ENCODE measurements around the gene SART3.
"Not testable (repeated sequence)": the region's sequence is repeated elsewhere in the genome, so short reads cannot be mapped to it uniquely, and the experiment has no call there.

SART3 gene

DNA sequence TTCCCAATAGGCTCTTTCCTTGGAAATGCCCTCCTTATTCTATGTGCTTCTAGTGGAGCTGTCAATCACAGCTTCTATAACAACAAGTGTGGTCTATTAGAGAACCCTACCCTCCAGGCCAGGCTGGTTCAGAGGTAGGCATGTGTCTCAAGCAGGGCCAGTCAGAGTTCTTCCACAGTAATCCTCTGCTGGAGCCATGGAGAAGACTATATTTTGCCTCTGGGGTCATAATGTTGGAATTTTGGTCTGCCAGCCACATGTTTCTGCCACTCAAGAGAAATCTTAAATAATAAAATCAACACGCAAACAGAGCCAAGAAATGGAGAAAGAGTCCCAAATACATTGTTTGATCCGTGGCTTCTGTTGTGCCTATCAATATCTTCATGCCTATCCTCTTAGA is 69.7 kb downstream of the SART3 start:
- no peak overlapping the region for H3K4me3 ChIP-seq (ENCODE audit: low read depth, low read length)
- H3K23ac ChIP-seq (ENCODE audit: low read length) = no peak overlapping the region
- no peak overlapping the region for H2BK12ac ChIP-seq (ENCODE audit: low read length)
- H2AFZ ChIP-seq (ENCODE audit: insufficient read depth, low read length, poor library complexity) = no peak overlapping the region
- no peaks in the 10 kb centered on the region for H3K79me2 ChIP-seq (ENCODE audit: control insufficient read depth, insufficient read depth, low read length, poor library complexity)
- H3K4me1 ChIP-seq (ENCODE audit: control insufficient read depth in 1 of 2, insufficient read depth in 2 of 2, low read length in 2 of 2) = no peaks in the 10 kb centered on the region
- no peak overlapping the region for H4K91ac ChIP-seq (ENCODE audit: low read depth, low read length)
- H2BK5ac ChIP-seq (ENCODE audit: low read depth, low read length, poor library complexity) = no peak overlapping the region
- no peaks in the 10 kb centered on the region for H3K9me3 ChIP-seq (ENCODE audit: insufficient read depth, low read depth, low read length)
- H3K4me2 ChIP-seq (ENCODE audit: low read length) = no peak overlapping the region
- H4K12ac ChIP-seq (ENCODE audit: low read depth, low read length) = no peak overlapping the region
- no peak overlapping the region for H2AK5ac ChIP-seq (ENCODE audit: low read length)
- H4K8ac ChIP-seq (ENCODE audit: low read depth, low read length) = no peak overlapping the region
- no peaks in the 10 kb centered on the region for H3K36me3 ChIP-seq (ENCODE audit: control insufficient read depth in 1 of 2, insufficient read depth in 2 of 2, low read length in 2 of 2)
- no peak overlapping the region for H3K14ac ChIP-seq (ENCODE audit: low read length)
- H3K9ac ChIP-seq (ENCODE audit: low read length) = no peak overlapping the region
- no peak overlapping the region for H3K4ac ChIP-seq (ENCODE audit: low read depth, low read length)
- no peak overlapping the region for H3K18ac ChIP-seq (ENCODE audit: low read length)
- DNase-seq = no peak
- no peak overlapping the region for H2BK120ac ChIP-seq (ENCODE audit: insufficient read depth, low read length, poor library complexity)
- peaks cover under 1% of the 10 kb centered on the region for H3K27me3 ChIP-seq (ENCODE audit: insufficient read depth, low read length)
- WGBS (ENCODE audit: extremely low coverage, insufficient coverage, insufficient read length) = no CpG with 5 or more reads among the region's 2 CpGs
- H3K79me1 ChIP-seq (ENCODE audit: low read length) = no peaks in the 10 kb centered on the region
- H3K27ac ChIP-seq (ENCODE audit: low read depth, low read length) = no peak overlapping the region

DNA sequence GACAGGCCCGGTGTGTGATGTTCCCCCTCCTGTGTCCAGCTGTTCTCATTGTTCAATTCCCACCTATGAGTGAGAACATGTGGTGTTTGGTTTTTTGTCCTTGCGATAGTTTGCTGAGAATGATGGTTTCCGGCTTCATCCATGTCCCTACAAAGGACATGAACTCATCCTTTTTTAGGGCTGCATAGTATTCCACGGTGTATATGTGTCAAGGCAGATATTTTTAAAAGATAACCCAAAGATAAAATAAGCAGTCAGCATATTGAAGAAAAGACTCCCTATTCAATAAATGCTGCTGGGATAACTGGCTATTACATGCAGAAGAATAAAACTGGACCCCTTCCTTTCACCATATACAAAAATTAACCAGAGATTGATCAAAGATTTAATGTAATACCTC is 73.9 kb downstream of the SART3 start:
- not testable (repeated sequence) for H4K12ac ChIP-seq (ENCODE audit: low read depth, low read length); H3K4me2 ChIP-seq (ENCODE audit: low read length); H3K79me2 ChIP-seq (ENCODE audit: control insufficient read depth, insufficient read depth, low read length, poor library complexity); H3K79me1 ChIP-seq (ENCODE audit: low read length); H3K27ac ChIP-seq (ENCODE audit: low read depth, low read length); H3K18ac ChIP-seq (ENCODE audit: low read length); H3K4me1 ChIP-seq (ENCODE audit: control insufficient read depth in 1 of 2, insufficient read depth in 2 of 2, low read length in 2 of 2); H2BK120ac ChIP-seq (ENCODE audit: insufficient read depth, low read length, poor library complexity); H3K9me3 ChIP-seq (ENCODE audit: insufficient read depth, low read depth, low read length); H3K27me3 ChIP-seq (ENCODE audit: insufficient read depth, low read length); H3K23ac ChIP-seq (ENCODE audit: low read length); H3K14ac ChIP-seq (ENCODE audit: low read length); H3K36me3 ChIP-seq (ENCODE audit: control insufficient read depth in 1 of 2, insufficient read depth in 2 of 2, low read length in 2 of 2); H2AK5ac ChIP-seq (ENCODE audit: low read length); DNase-seq; H3K4ac ChIP-seq (ENCODE audit: low read depth, low read length); H2AFZ ChIP-seq (ENCODE audit: insufficient read depth, low read length, poor library complexity); H3K4me3 ChIP-seq (ENCODE audit: low read depth, low read length); H4K8ac ChIP-seq (ENCODE audit: low read depth, low read length); H2BK5ac ChIP-seq (ENCODE audit: low read depth, low read length, poor library complexity); H2BK12ac ChIP-seq (ENCODE audit: low read length); H4K91ac ChIP-seq (ENCODE audit: low read depth, low read length); H3K9ac ChIP-seq (ENCODE audit: low read length)
- no CpG with 5 or more reads among the region's 4 CpGs for WGBS (ENCODE audit: extremely low coverage, insufficient coverage, insufficient read length)

DNA sequence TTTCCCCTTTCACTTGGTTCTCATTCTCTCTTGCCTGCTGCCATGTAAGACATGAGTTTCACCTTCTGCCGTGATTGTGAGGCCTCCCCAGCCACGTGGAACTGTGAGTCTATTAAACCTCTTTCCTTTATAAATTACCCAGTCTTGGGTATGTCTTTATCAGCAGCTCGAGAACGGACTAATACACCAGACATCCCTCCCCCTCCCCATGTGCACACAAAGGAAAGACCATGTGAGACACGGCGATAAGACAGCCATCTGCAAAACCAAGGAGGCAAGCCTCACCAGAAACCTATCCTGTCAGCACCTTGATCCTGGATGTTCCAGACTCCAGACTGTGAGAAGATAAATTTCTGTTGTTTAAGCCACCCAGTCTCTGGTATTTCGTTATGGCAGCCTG is 75.6 kb downstream of the SART3 start:
- H4K12ac ChIP-seq (ENCODE audit: low read depth, low read length); H4K91ac ChIP-seq (ENCODE audit: low read depth, low read length); H3K79me2 ChIP-seq (ENCODE audit: control insufficient read depth, insufficient read depth, low read length, poor library complexity); H3K4me2 ChIP-seq (ENCODE audit: low read length); H3K4me1 ChIP-seq (ENCODE audit: control insufficient read depth in 1 of 2, insufficient read depth in 2 of 2, low read length in 2 of 2); H3K9ac ChIP-seq (ENCODE audit: low read length); H3K27me3 ChIP-seq (ENCODE audit: insufficient read depth, low read length); DNase-seq; H4K8ac ChIP-seq (ENCODE audit: low read depth, low read length); H2BK5ac ChIP-seq (ENCODE audit: low read depth, low read length, poor library complexity); H3K9me3 ChIP-seq (ENCODE audit: insufficient read depth, low read depth, low read length); H3K14ac ChIP-seq (ENCODE audit: low read length); H3K79me1 ChIP-seq (ENCODE audit: low read length); H3K27ac ChIP-seq (ENCODE audit: low read depth, low read length); H3K18ac ChIP-seq (ENCODE audit: low read length); H3K36me3 ChIP-seq (ENCODE audit: control insufficient read depth in 1 of 2, insufficient read depth in 2 of 2, low read length in 2 of 2); H3K23ac ChIP-seq (ENCODE audit: low read length); H3K4ac ChIP-seq (ENCODE audit: low read depth, low read length); H2BK120ac ChIP-seq (ENCODE audit: insufficient read depth, low read length, poor library complexity); H2BK12ac ChIP-seq (ENCODE audit: low read length); H3K4me3 ChIP-seq (ENCODE audit: low read depth, low read length); H2AFZ ChIP-seq (ENCODE audit: insufficient read depth, low read length, poor library complexity); H2AK5ac ChIP-seq (ENCODE audit: low read length): not testable (repeated sequence)
- WGBS (ENCODE audit: extremely low coverage, insufficient coverage, insufficient read length) = no CpG with 5 or more reads among the region's 7 CpGs

DNA sequence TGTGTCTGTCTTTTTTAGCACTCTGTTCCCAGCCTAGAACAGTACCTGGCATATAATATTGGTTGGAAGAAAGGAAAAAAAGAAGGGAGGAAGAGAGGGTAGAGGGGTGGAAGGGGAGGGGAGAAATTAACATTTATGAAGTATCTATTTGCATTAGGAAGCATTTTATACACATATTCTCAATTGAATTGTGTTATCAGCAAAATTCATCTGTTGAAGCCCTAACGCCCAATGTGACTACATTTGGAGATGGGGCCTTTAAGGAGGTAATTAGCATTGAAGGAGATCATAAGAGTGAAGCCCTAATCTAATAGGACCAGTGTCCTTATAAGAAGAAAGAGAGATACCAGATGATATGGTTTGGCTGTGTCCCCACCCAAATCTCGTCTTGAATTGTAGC is 76.1 kb downstream of the SART3 start:
- DNase-seq = no peak
- Histone ChIP-seq H4K8ac (ENCODE audit: low read depth, low read length) (no peak overlapping the region), H3K18ac (ENCODE audit: low read length) (no peak overlapping the region), H3K4me2 (ENCODE audit: low read length) (no peak overlapping the region), H3K4me1 (ENCODE audit: control insufficient read depth in 1 of 2, insufficient read depth in 2 of 2, low read length in 2 of 2) (peaks cover 4 to 6% of the 10 kb centered on the region in 2 experiments), H2AFZ (ENCODE audit: insufficient read depth, low read length, poor library complexity) (no peak overlapping the region), H3K79me2 (ENCODE audit: control insufficient read depth, insufficient read depth, low read length, poor library complexity) (no peaks in the 10 kb centered on the region), H3K27ac (ENCODE audit: low read depth, low read length) (no peak overlapping the region), H2BK5ac (ENCODE audit: low read depth, low read length, poor library complexity) (no peak overlapping the region), H3K9ac (ENCODE audit: low read length) (no peak overlapping the region), H3K36me3 (ENCODE audit: control insufficient read depth in 1 of 2, insufficient read depth in 2 of 2, low read length in 2 of 2) (no peaks in the 10 kb centered on the region), H2BK120ac (ENCODE audit: insufficient read depth, low read length, poor library complexity) (no peak overlapping the region), H3K27me3 (ENCODE audit: insufficient read depth, low read length) (no peaks in the 10 kb centered on the region), H3K4me3 (ENCODE audit: low read depth, low read length) (no peak overlapping the region), H3K23ac (ENCODE audit: low read length) (no peak overlapping the region), H4K91ac (ENCODE audit: low read depth, low read length) (no peak overlapping the region), H2AK5ac (ENCODE audit: low read length) (no peak overlapping the region), H3K9me3 (ENCODE audit: insufficient read depth, low read depth, low read length) (no peaks in the 10 kb centered on the region), H3K4ac (ENCODE audit: low read depth, low read length) (no peak overlapping the region), H2BK12ac (ENCODE audit: low read length) (no peak overlapping the region), H3K79me1 (ENCODE audit: low read length) (no peaks in the 10 kb centered on the region), H3K14ac (ENCODE audit: low read length) (no peak overlapping the region), H4K12ac (ENCODE audit: low read depth, low read length) (no peak overlapping the region)
- no CpG with 5 or more reads among the region's 2 CpGs for WGBS (ENCODE audit: extremely low coverage, insufficient coverage, insufficient read length)
